GM21717 (cell line): Measurements from ENCODE around the gene ERLIN1.
A peak's percentile ranks its signal among the peaks of the same experiment; 100 is the strongest.

Source experiments
- ATAC-seq: cut with Tn5 transposase; IDR thresholded peaks from one replicate; pipeline ENCODE4 v1.9.1; 2021; ENCODE audit warnings: mild to moderate bottlenecking, moderate library complexity; ENCODE audit not compliant: unreplicated experiment

Gene ERLIN1

GRCh38 chr10:100173035-100173434, 12.8 kb downstream of the ERLIN1 start:
- ATAC-seq, result no peak

GRCh38 chr10:100172349-100172748, 13.5 kb downstream of the ERLIN1 start:
- ATAC-seq, result no peak

GRCh38 chr10:100168313-100168643, 17.6 kb downstream of the ERLIN1 start:
- no peak for ATAC-seq

- ATAC-seq, result no peak
These were observed 18.1 kb downstream of the ERLIN1 start for GRCh38 chr10:100167553-100168312.

- no peak for ATAC-seq
These were observed 21.9 kb downstream of the ERLIN1 start for GRCh38 chr10:100163704-100164621.

GRCh38 chr10:100162696-100163095, 23.1 kb downstream of the ERLIN1 start:
- ATAC-seq, result no peak

- peak; percentile 91 for ATAC-seq
These were observed 27.6 kb downstream of the ERLIN1 start for GRCh38 chr10:100158044-100158805.

GRCh38 chr10:100157156-100157555, 28.7 kb downstream of the ERLIN1 start:
- ATAC-seq, result no peak

- ATAC-seq, result no peak
These were observed 29.9 kb downstream of the ERLIN1 start for GRCh38 chr10:100155936-100156335.

- ATAC-seq, result no peak
These were observed 31.2 kb downstream of the ERLIN1 start for GRCh38 chr10:100154666-100155065.

GRCh38 chr10:100153239-100153825, 32.5 kb downstream of the ERLIN1 start:
- no peak for ATAC-seq

- no peak for ATAC-seq
These were observed 34.0 kb downstream of the ERLIN1 start for GRCh38 chr10:100151723-100152300.

GRCh38 chr10:100148353-100149211, 37.2 kb downstream of the ERLIN1 start:
- peak; percentile 54 for ATAC-seq

GRCh38 chr10:100146875-100147650, 38.8 kb downstream of the ERLIN1 start:
- no peak for ATAC-seq

- no peak for ATAC-seq
These were observed 39.4 kb downstream of the ERLIN1 start for GRCh38 chr10:100146398-100146797.

GRCh38 chr10:100143756-100144155, 42.1 kb downstream of the ERLIN1 start:
- no peak for ATAC-seq

- no peak for ATAC-seq
These were observed 44.3 kb downstream of the ERLIN1 start for GRCh38 chr10:100141446-100142087.

GRCh38 chr10:100140070-100140469, 45.8 kb downstream of the ERLIN1 start:
- ATAC-seq, result no peak
